CD4-positive, alpha-beta T cell (primary cell): ENCODE data around the gene BBS10. TPM values are rescaled to one million over a fixed set of nuclear protein-coding genes. Genes with fewer than 3 reads are reported as not detected.

Experiments
- ATAC-seq: fragments of 200-7000 bp; cut with Tn5 transposase; one replicate; pipeline ENCODE4 v1.10.0; 2022; ENCODE audit warnings: mild to moderate bottlenecking; ENCODE audit not compliant: poor library complexity
- CTCF ChIA-PET: fragments of 350-600 bp; sonication (Branson Sonifier 250); formaldehyde crosslinking; loops from one replicate; lab custom pipeline; 2021; ENCODE audit warnings: antibody characterized with exemption, inconsistent platforms; lab: Charles Lee
- POLR2A ChIA-PET: fragments of 350-600 bp; sonication (Branson Sonifier 250); formaldehyde crosslinking; loops from one replicate; lab custom pipeline; 2021; ENCODE audit warnings: antibody characterized with exemption, inconsistent platforms; lab: Charles Lee
- DNase-seq, 14 experiments: peaks; one replicate each; pipeline ENCODE4 v3.0.0-alpha.2; 2013 to 2020; ENCODE audit warnings: mixed read lengths in 2 of 14
- H3K27ac ChIP-seq, 2 donors: one replicate each; pipeline versions ENCODE4 v1.5.1 to v1.7.0; 2013; ENCODE audit warnings: low read length in 2 of 2, low read depth in 1 of 2, mild to moderate bottlenecking in 1 of 2
- H3K27me3 ChIP-seq, 2 experiments: 1 replicate in 1 of 2; 2 replicates in 1 of 2; pipeline versions ENCODE4 v1.6.1 to v1.7.0; 2013; ENCODE audit warnings: low read length in 2 of 2, control low read depth in 1 of 2, mild to moderate bottlenecking in 1 of 2, moderate library complexity in 1 of 2; ENCODE audit not compliant: insufficient read depth in 2 of 2, control insufficient read depth in 1 of 2
- H3K36me3 ChIP-seq: one replicate; pipeline ENCODE4 v1.6.1; 2013; ENCODE audit warnings: low read length, control low read depth; ENCODE audit not compliant: insufficient read depth
- H3K4me1 ChIP-seq: one replicate; pipeline ENCODE4 v1.6.1; 2013; ENCODE audit warnings: low read length, control low read depth; ENCODE audit not compliant: insufficient read depth
- H3K4me3 ChIP-seq: one replicate; pipeline ENCODE4 v1.5.1; 2013; ENCODE audit warnings: mild to moderate bottlenecking, low read length, moderate library complexity
- H3K9me3 ChIP-seq, 2 experiments: 1 replicate in 1 of 2; 2 replicates in 1 of 2; pipeline versions ENCODE4 v1.6.1 to v1.7.0; 2013; ENCODE audit warnings: low read length in 2 of 2, mild to moderate bottlenecking in 2 of 2, control low read depth in 1 of 2, moderate library complexity in 1 of 2; ENCODE audit not compliant: control insufficient read depth in 1 of 2, insufficient read depth in 1 of 2
- H3K27ac Mint-ChIP-seq: one replicate; pipeline ENCODE4 v1.8.0; 2020; ENCODE audit warnings: mixed read lengths
- H3K27me3 Mint-ChIP-seq: one replicate; pipeline ENCODE4 v1.8.0; 2021; ENCODE audit warnings: mixed read lengths
- H3K36me3 Mint-ChIP-seq: one replicate; pipeline ENCODE4 v1.8.0; 2021; ENCODE audit warnings: low read depth, mixed read lengths
- H3K4me1 Mint-ChIP-seq: one replicate; pipeline ENCODE4 v1.8.0; 2021; ENCODE audit warnings: low read depth, mixed read lengths
- H3K4me3 Mint-ChIP-seq: one replicate; pipeline ENCODE4 v1.8.0; 2020; ENCODE audit warnings: mild to moderate bottlenecking, mixed read lengths
- H3K9me3 Mint-ChIP-seq: one replicate; pipeline ENCODE4 v1.8.0; 2020; ENCODE audit warnings: mixed read lengths
- CTCF ChIP-seq: fragments of 200-600 bp; IDR thresholded peaks from one replicate; pipeline ENCODE4 v1.8.0; 2022; ENCODE audit warnings: antibody characterized with exemption, mild to moderate bottlenecking
- intact Hi-C, 2 experiments: fragments of 100-400 bp; cut with DNase I in 1 of 2; cut with micrococcal nuclease in 1 of 2; formaldehyde crosslinking; loops; one replicate each; pipeline versions ENCODE4 v1.15.1 to v1.9.0; 2023 to 2025; cut with DNase I, micrococcal nuclease
- total RNA-seq, 174 experiments: library from RNA in 2 of 174; stranded (reverse) in 2 of 174; gene quantifications; one replicate each; pipeline ENCODE4 v1.2.3 and lab custom pipeline; 2021 to 2026

BBS10 gene
- total RNA-seq, 2 experiments from 2014 or later, result 1.4 TPM

GRCh38 chr12:76345569-76345968, 2.6 kb downstream of the BBS10 start:
- TF ChIP-seq CTCF, result no peak
- POLR2A ChIA-PET, result no interaction called here
- Mint-ChIP-seq H3K4me3 (no peak overlapping the region), H3K36me3 (peaks cover 5% of the 10 kb centered on the region), H3K27ac (no peak overlapping the region), H3K4me1 (peaks cover 43% of the 10 kb centered on the region), H3K9me3 (no peaks in the 10 kb centered on the region), H3K27me3 (no peaks in the 10 kb centered on the region)
- H3K4me1 ChIP-seq, result peaks cover 15% of the 10 kb centered on the region
- intact Hi-C loops, result loop anchor here (5.0 kb wide), 4 partner anchors 212 to 833 kb away; partner anchors contain the start of genes KRR1 (in 2 of the 2), OSBPL8 (in 1 of the 2) and ZDHHC17 (in 1 of the 2)
- ATAC-seq (no peak), DNase-seq (no peak)
- H3K27ac ChIP-seq, result no peak overlapping the region
- no peak overlapping the region for H3K4me3 ChIP-seq
- H3K27me3 ChIP-seq, result no peaks in the 10 kb centered on the region
- CTCF ChIA-PET, result interaction anchor here (1.0 kb wide), 1 partner anchor 954 kb away, joined by 3 read pairs; the partner anchor contains the start of gene GLIPR1L2
- H3K36me3 ChIP-seq, result no peaks in the 10 kb centered on the region
- no peaks in the 10 kb centered on the region for H3K9me3 ChIP-seq

GRCh38 chr12:76341436-76342030, 6.7 kb downstream of the BBS10 start:
- peaks cover 15% of the 10 kb centered on the region for H3K4me1 Mint-ChIP-seq
- Histone ChIP-seq H3K27ac (no peak overlapping the region), H3K36me3 (no peaks in the 10 kb centered on the region), H3K4me3 (no peak overlapping the region), H3K4me1 (no peaks in the 10 kb centered on the region), H3K27me3 (no peaks in the 10 kb centered on the region), H3K9me3 (no peaks in the 10 kb centered on the region)
- no peak for TF ChIP-seq CTCF
- H3K4me3 Mint-ChIP-seq, result no peak overlapping the region
- H3K27me3 Mint-ChIP-seq, result peaks cover 4% of the 10 kb centered on the region
- ChIA-PET POLR2A (no interaction called here), CTCF (no interaction called here)
- ATAC-seq (no peak), DNase-seq (no peak)
- intact Hi-C loops, result no loop called here
- no peak overlapping the region for H3K27ac Mint-ChIP-seq
- H3K36me3 Mint-ChIP-seq, result no peaks in the 10 kb centered on the region
- H3K9me3 Mint-ChIP-seq, result no peaks in the 10 kb centered on the region

- no peak overlapping the region for H3K4me3 ChIP-seq
- Mint-ChIP-seq H3K27ac (no peak overlapping the region), H3K9me3 (no peaks in the 10 kb centered on the region), H3K27me3 (peaks cover 8% of the 10 kb centered on the region), H3K36me3 (no peaks in the 10 kb centered on the region), H3K4me3 (no peak overlapping the region), H3K4me1 (peaks cover 8% of the 10 kb centered on the region)
- ChIA-PET POLR2A (no interaction called here), CTCF (no interaction called here)
- ATAC-seq (no peak), DNase-seq (no peak)
- TF ChIP-seq CTCF, result no peak
- H3K4me1 ChIP-seq, result no peaks in the 10 kb centered on the region
- H3K9me3 ChIP-seq, result no peaks in the 10 kb centered on the region
- intact Hi-C loops, result no loop called here
- no peaks in the 10 kb centered on the region for H3K36me3 ChIP-seq
- H3K27me3 ChIP-seq, result no peaks in the 10 kb centered on the region
- no peak overlapping the region for H3K27ac ChIP-seq
These were observed 7.4 kb downstream of the BBS10 start for GRCh38 chr12:76340680-76341435.
